ENCODE results near the gene MAN2A1.

GRCh38 chr5:109914906-109915305, 225.2 kb downstream of the MAN2A1 start:
- TF ChIP-seq EZH2phosphoT487 (IDR thresholded peaks at IDR 0.05; ENCODE audit: insufficient read depth, low read depth) (no peak), EZH2 (IDR thresholded peaks at IDR 0.05; ENCODE audit: insufficient read depth, poor library complexity, severe bottlenecking) (no peak)
